Activated CD8-positive, alpha-beta memory T cell treated with anti-CD3 and anti-CD28 coated beads for 24 hours (primary cell): Measurements from ENCODE around the gene PIGQ.
A peak's percentile ranks its signal among the peaks of the same experiment; 100 is the strongest.

Source experiments
- DNase-seq: peaks from one replicate; pipeline ENCODE4 v3.0.0-alpha.2; 2020

Gene PIGQ

GRCh38 chr16:569445-570254 lies at the start of gene PIGQ:
Gene PIGQ (plus strand): TSS chr16:569968. CDS start chr16:574075, 4,107 bp downstream.
- DNase-seq = peak; percentile 90

DNA sequence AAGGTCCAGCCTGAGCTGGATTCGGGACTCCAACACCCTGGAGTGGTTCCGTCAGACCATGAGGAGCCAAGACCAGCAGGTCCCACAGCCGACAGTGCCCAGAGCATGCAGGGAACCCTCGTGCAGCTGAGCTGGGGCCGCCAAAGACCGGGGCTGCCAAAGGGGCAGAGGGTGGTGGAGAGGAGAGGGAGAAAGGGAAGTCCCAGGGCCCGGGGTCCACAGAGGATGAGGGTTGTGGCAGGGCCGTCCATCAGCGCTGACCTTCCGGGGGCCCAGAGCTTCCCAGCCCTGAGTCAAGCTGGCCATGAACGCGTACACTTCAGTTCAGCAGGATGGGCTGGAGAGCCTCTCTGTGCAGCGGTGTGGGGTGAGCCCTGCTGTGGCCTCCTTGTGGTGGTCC lies 48.9 kb upstream of the PIGQ start:
- no peak for DNase-seq

DNA sequence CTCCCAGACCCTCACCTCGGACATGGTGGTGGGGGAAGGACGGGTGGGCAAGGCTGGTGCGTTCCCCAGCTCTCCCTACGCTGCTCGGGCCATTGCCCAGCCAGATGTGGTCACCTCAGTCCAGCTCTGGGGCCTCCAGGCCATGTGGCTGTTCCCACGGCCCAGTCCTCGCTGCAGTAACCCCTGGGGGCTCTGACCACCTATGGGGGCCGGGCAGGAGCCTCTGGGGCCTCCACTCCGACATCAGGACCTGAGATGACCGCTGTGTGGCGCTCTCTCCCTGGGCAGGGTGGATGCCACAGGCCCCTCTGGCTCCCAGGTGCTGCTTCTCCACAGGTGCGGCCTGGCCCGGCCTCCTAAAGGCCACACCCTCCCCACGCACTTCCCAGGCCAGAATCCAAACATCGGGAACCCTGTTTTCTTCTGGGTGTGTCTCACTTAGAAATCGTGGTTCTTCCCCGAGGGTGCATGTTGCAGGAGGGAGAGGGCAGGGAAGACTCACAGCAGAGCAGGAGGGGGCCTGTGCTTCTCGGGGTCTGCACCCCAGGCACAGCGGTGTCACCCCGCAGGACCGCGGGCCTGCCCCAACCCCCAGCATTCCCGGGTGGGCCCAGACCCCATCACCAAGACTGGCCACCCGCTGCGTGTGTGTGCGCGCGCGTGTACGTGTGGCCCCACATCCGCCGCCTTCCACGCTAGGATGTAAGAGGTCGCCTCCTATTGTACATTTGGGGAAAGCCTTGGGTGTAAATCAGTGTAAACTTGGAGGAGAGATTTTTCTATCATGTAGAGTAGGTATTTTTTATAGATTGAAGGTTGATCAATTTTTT lies 48.2 kb upstream of the PIGQ start:
- DNase-seq = no peak

DNA sequence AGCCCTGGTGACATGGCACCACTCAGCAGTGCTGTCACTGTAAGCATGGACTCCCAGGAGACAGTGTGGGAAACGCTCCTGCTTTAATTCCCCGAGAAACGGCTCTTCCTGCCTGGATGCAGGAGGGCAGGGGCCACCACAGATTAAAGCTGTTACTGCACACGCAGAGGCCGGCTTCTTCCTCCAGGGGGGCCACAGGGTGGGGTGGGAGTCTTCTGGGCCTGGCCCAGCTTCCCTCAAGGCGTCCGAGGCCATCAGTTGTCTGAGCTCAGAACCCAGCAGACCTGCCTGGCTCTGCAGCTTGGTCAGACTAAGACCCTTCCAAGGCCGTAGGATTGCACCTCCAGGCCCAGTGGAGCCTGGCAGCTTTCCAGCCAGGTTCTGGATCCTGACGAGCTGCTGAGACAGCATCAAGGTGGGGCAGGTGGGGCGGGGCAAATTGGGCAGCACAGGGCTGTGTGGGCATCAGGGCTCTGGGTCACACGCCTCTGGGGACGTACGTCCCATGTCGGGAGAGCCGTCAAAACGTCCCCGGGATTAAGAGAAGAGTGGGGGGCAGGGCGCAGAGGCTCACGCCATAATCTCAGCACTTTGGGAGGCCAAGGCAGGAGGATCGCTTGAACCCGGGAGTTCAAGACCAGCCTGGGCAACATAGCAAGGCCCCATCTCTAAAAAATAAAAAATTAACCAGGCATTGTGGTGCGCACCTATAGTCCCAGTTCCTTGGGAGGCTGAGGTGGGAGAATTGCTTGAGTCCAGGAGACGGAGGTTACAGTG lies 47.3 kb upstream of the PIGQ start:
- no peak for DNase-seq

DNA sequence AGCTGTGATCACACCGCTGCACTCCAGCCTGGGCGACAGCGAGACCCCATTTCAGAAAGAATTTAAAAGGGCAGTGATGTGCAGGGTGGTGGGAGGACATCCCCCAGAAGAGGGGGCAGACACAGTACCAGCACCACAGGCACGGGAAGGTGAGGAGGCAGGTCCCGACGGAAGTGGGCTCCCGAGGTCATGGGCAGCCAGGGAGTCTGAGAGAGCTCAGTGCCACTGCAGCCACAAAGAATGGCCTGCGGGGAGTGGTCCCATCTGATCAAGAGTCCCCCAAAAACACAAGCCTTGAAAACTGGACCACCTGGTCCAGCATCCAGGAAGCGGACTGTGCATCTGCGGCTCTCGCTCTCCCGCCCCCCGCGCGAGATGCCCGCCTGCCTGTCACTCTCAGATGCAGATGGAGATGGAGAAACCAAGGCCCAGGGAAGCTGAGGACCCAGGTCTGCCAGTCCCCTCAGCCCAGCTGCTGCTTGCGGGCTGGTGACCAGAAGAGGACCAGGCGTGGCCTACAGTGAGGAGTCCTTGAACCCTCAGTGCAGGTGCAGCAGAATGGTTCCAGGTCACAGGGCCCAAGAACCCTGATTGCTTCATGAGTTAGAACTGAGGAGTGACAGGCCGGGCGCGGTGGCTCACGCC lies 46.5 kb upstream of the PIGQ start:
- no peak for DNase-seq

GRCh38 chr16:524274-525040 lies 45.3 kb upstream of the PIGQ start:
- no peak for DNase-seq

DNA sequence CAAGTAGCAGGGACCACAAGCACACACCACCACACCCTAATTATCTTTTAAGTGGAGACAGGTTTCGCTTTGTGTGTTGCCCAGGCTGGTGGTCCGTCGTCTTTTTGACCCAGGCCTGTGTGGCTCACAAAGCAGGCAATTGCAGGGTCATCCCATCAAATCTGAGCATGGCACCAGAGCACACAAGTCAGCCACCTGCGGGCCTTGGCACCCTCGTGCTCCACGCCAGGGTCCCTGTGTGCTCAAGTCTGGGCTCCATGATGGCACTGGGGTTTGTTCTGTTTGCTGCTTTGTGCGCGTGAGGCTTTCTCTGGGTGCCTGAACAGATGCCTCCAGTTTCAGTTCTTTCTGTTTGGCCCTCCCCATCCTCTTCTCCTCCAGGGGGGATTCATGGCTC lies 44.6 kb upstream of the PIGQ start:
- no peak for DNase-seq

GRCh38 chr16:525520-526180 lies 44.1 kb upstream of the PIGQ start:
- peak; percentile 86 for DNase-seq

GRCh38 chr16:526181-527014 lies 43.4 kb upstream of the PIGQ start:
- no peak for DNase-seq

DNA sequence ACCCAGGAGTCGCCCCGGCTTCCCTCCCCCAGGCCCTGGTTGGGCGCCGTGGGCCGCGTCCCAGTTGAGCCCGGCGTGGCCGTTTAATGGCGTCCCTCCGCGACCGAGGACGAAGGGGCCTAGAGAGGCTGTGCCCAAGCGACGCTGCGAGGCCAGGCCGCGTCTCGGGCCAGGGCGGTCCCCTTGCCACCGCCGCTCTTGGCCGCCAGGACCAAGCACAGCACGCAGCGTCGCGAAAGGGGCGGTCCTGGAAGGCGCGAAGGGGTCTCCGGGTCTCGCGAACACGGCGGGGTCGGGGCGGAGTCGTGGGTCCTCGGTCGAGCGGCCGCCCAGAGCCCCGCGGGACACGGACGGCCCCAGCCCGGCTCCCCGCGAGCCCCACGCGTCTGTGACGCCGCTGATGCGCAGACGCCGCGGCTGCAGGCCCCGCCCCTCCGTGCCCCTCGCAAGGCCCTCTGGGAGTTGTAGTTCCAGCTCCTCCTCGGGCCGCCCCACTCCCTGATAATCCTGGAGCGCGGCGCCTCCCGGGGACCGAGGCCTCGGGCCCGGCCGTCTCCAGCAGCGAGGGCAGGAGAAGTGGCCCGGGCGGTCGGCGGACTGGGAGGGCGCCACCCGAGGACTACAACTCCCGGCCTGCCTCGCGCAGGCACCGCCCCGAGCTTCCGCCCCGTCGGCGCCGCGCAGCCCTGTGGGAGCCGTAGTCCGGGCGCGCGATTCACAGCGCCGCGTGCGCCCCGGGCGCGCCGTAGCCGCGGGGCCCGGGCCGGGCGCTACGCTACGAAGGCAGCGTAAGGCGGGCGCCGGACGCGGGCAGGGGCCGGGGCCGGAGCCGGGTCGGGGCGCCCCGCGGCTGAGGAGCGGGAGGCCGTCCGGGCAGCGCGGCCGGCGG lies 42.5 kb upstream of the PIGQ start, which contains the start of gene CAPN15:
TSS of gene CAPN15 (plus strand) at position 698 of the 889 bp plus-strand sequence. CDS start 19,127 bp downstream, outside the sequence.
- DNase-seq = peak; percentile 96

- peak; percentile 76 for DNase-seq
These were observed 41.4 kb upstream of the PIGQ start for GRCh38 chr16:528111-529011.

GRCh38 chr16:529012-529575 lies 40.7 kb upstream of the PIGQ start:
- no peak for DNase-seq

GRCh38 chr16:530111-530817 lies 39.5 kb upstream of the PIGQ start:
- DNase-seq = no peak

- DNase-seq = no peak
These were observed 38.2 kb upstream of the PIGQ start for GRCh38 chr16:531494-532125.

DNA sequence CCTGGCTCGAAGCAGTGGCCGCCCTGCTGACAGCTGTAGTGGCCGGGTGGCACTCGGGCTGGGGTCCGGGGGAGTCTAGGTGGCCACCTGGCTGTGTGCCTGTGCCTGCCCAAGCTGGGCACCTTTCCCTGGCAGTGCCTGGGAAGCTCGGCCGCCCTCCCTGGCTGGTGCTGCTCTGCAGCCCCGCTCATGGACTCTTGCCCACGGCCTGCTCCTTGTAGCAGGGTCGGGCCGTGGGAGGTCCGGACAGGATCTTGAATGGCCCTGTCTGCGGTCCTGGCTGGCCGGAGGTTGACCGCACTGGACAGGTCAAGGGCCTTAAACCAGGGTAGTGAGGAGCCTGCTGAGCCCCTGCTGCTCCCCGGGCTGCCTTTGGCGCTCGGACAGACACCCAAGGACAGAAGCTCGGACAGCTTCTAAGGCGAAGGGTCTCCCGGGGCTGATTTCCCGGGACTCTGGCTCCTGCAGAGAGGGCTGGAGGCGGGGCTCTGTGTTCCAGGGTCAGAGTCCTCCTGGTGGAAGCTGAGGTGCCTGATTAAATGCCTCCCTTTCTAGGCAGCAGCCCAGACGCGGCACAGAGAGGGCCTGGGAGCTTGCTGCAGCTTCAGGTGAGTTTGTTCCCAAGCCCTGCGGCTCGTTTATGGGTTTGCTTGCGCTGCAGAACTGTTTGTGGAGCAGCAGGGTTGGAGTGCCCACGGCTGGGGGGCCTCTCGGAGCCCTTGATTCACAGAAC lies 36.2 kb upstream of the PIGQ start:
- DNase-seq = no peak

DNA sequence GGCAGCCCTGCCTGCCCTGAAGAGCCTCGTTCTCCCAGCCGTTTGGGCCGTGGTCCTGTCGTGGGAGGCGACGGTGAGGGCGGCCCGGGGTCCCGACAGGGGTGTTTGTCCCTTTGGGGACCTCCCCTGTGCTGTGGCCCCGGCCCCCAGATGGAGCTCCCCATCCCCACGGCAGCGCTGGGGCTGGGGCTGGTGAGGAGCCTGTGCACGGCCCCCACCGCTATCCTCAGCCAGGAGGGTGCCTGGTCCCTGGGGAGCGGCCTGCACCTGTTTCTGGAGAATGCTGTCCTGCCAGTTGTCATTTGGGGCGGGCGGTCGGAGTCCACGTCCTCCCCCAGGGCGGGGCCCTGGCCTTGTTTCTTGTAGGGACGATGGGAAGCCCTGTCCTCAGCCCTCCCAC lies 35.6 kb upstream of the PIGQ start:
- no peak for DNase-seq
